GM21576 (cell line): ENCODE data around the gene HADHA.
"Not testable (repeated sequence)": the region's sequence is repeated elsewhere in the genome, so short reads cannot be mapped to it uniquely, and the experiment has no call there.

Source experiments
- ATAC-seq: cut with Tn5 transposase; IDR thresholded peaks from one replicate; pipeline ENCODE4 v1.9.1; 2021; ENCODE audit warnings: mild to moderate bottlenecking, moderate library complexity; ENCODE audit not compliant: unreplicated experiment

HADHA gene

GRCh38 chr2:26176279-26176615 is 68.2 kb downstream of the HADHA start:
- no peak for ATAC-seq

DNA sequence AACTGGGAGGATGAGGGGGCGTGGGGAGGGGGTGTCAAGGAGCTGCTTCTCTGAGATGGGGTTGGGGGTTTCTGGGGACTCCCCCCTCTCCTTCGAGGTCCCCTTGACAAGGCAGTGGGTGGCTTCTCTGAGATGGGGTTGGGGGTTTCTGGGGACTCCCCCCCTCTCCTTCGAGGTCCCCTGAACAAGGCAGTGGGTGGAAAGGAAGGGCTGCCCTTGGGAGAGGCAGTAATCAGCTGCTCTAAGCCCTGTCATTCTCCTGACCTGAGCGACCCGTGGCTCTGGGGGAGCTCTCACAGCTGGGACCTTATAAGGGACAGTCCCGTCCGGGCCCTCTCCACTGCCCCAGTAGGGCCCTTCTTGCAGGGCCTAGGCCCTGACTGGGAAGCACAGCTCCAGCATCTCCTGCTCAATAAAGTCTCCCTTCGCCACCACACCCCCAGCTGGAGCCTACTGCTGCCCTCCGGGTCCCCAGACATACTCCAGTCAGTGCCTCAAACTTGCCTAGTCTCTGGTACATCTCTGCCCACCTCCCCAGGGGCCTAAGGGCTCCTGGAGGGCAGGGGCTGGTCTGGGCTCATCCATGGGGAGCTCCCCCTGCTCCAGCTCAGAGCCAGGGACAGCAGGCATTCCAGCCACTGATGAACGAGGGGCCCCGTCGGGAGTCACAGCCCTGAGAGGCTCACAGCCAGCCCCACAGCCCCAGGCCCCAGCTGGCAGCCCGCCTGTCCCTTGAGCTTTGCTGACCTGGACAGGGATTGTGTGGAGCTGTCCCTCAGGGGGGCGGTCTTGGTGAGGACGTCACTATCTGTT is 68.8 kb downstream of the HADHA start:
- no peak for ATAC-seq

GRCh38 chr2:26174691-26175465 is 69.6 kb downstream of the HADHA start:
- ATAC-seq, result no peak

GRCh38 chr2:26173776-26174482 is 70.5 kb downstream of the HADHA start:
- ATAC-seq, result no peak

GRCh38 chr2:26172871-26173775 is 71.3 kb downstream of the HADHA start, which contains the start of gene GAREM2:
Gene GAREM2 (plus strand): TSS chr2:26173088. CDS start chr2:26173221, 133 bp downstream.
- no peak for ATAC-seq

GRCh38 chr2:26172189-26172870 is 72.1 kb downstream of the HADHA start:
- no peak for ATAC-seq

DNA sequence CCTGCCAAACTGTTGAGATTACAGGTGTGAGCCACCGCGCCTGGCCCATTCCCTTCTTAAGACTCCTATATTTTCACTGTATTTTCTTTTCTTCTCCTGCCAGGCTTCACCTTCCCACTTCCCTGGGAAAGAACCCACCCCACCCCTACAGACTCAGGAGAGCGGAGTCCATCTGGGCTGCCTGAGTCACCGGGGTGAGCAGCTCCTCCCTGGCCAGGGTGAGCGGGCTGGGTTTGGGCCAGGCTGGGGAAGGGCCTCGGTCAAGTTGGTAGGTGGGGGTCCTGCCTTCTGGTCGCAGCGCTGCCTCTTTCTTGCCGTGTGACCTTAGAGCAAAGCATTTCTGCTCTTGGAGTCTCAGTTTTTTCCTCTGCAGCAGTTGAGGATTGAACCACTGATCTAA is 73.6 kb downstream of the HADHA start:
- ATAC-seq, result no peak

DNA sequence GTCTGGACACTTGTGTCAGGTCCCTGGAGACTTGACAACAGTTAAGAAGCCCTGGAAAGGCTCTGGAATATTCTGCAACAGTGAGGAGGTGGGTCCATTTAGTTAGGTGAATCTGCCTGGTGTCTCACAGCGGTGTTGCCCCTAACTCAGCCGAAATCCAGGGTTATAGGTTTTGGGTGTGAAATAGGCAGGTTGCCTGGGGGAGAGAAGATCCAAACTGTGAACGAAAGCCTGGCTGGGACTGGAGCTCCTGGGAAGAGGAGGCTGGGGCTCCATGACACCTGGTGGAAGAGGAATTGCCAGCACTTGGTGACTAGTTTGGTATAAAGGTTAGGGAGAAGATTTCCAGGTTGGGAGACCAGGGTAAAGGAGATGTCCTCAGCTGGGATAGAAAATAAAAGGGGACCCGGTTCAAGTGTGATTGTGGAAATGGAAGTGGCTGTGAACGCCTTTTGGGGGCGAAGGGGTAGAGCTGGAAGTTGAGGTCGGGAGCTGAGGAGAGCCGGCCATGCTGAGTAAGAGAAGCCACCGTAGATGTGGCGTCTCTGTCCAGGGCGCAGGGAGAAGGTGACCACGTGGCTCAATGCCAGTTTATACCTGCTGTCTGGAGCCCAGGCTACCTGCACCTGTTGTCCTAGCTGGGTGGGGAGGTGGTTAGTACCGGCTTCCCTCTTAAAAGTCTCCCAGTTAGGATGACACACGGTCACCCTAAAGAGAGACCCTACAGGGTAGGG is 74.6 kb downstream of the HADHA start:
- no peak for ATAC-seq

GRCh38 chr2:26169226-26169625 is 75.2 kb downstream of the HADHA start:
- no peak for ATAC-seq

GRCh38 chr2:26168785-26169184 is 75.6 kb downstream of the HADHA start:
- ATAC-seq, result no peak

DNA sequence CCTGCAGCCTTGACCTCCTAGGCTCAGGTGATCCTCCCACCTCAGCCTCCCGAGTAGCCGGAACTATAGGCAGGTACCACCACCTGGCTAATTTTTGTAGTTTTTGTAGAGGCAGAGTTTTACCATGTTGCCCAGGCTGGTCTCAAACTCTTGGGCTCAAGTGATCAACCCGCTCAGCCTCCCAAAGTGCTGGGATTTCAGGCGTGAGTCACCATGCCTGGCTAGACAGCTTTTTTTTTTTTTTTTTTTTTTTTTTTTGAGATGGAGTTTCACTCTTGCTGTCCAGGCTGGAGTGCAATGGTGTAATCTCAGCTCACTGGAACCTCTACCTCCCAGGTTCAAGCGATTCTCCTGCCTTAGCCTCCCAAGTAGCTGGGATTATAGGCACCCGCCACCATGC is 77.9 kb downstream of the HADHA start:
- not testable (repeated sequence) for ATAC-seq

- no peak for ATAC-seq
These were observed 79.0 kb downstream of the HADHA start for GRCh38 chr2:26165403-26165802.

GRCh38 chr2:26164641-26165211 is 79.7 kb downstream of the HADHA start:
- no peak for ATAC-seq

- ATAC-seq, result no peak
These were observed 80.2 kb downstream of the HADHA start for GRCh38 chr2:26164231-26164630.

GRCh38 chr2:26162963-26163362 is 81.5 kb downstream of the HADHA start:
- ATAC-seq, result no peak

DNA sequence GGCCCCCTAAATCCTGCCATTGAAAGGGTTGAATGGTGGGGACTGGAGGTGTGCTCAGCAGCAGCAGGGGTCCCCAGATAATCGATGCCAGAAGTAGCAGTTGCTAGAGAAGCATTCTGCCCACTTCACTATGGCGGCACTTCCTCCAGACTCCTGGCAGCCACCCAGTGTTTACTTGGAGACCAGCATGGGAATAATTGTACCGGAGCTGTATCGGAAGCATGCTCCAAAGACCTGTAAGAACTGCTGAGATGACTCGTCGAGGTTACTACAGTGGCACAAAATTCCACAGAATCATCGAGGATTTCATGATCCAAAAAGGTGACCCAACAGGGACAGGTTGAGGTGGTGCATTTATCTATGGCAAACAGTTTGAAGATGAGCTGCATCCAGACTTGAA is 82.5 kb downstream of the HADHA start:
- no peak for ATAC-seq

- ATAC-seq, result no peak
These were observed 86.9 kb downstream of the HADHA start for GRCh38 chr2:26157580-26157979.

DNA sequence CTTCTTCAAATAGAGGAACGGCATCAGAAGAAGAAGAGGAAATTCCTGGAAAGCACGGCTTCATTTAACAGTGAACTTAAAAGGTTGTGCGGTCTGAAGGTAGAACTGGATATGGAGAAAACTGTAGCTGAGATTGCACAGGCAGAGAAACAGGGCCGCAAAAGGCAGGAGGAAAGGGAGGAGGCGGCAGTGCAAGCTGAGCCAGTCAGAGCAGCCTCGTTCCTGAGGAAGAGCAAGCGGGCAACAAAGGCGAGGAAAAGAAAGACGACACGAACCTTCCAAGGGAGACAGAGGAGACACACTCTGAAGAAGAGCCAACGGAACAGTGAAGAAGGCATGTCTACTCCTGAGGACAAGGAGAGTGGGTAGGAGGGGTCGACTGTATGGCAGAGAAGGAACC is 94.2 kb downstream of the HADHA start:
- ATAC-seq, result no peak

DNA sequence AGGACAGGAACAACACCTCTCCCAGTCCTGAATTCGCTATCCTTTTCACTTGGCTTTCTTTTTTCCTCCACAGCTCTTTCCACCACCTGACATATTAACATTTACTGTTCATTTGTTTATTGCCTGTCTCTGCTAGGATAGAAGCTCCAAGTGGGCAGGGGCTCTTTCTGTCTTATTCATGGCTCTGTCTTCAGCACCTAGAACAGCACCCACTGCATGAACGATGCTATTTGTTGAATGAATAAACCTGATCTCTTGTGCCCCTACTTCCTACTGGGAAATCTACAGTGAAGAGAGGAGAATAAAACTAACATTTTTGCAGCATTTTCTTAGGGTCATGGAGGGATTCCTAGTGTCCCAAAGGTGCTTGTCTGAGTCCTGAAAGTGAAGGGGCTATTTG is 95.9 kb downstream of the HADHA start:
- ATAC-seq, result no peak
